22Rv1 (cell line): Measurements from ENCODE around the gene CRHR2.
"Not testable (repeated sequence)": the region's sequence is repeated elsewhere in the genome, so short reads cannot be mapped to it uniquely, and the experiment has no call there.

Experiments
- H3K27ac ChIP-seq: fragments of 450-650 bp; 2 replicates; pipeline ENCODE4 v1.5.1; 2017
- CTCF ChIP-seq: fragments of 450-650 bp; IDR thresholded peaks from 2 replicates; pipeline ENCODE4 v1.5.1; 2017; ENCODE audit warnings: mild to moderate bottlenecking
- ZFX ChIP-seq: fragments of 450-650 bp; IDR thresholded peaks from 2 replicates; pipeline ENCODE4 v1.6.1; 2017; ENCODE audit warnings: antibody characterized with exemption, borderline replicate concordance

CRHR2 gene

GRCh38 chr7:30647589-30648364, 34.5 kb downstream of the CRHR2 start:
- TF ChIP-seq ZFX (no peak), CTCF (no peak)
- no peak overlapping the region for H3K27ac ChIP-seq

GRCh38 chr7:30646154-30646553, 36.1 kb downstream of the CRHR2 start:
- TF ChIP-seq ZFX (no peak), CTCF (no peak)
- H3K27ac ChIP-seq, result no peak overlapping the region

- H3K27ac ChIP-seq, result no peak overlapping the region
- TF ChIP-seq CTCF (no peak), ZFX (no peak)
Measured at GRCh38 chr7:30645661-30646060, 36.6 kb downstream of the CRHR2 start.

GRCh38 chr7:30644286-30644955, 37.8 kb downstream of the CRHR2 start:
- no peak for TF ChIP-seq ZFX
- TF ChIP-seq CTCF, result no peak
- H3K27ac ChIP-seq, result no peak overlapping the region

GRCh38 chr7:30642789-30643188, 39.5 kb downstream of the CRHR2 start:
- TF ChIP-seq ZFX, result no peak
- TF ChIP-seq CTCF, result no peak
- H3K27ac ChIP-seq, result no peak overlapping the region

- H3K27ac ChIP-seq, result not testable (repeated sequence)
Measured at GRCh38 chr7:30642322-30642721, 39.9 kb downstream of the CRHR2 start.

- no peak for TF ChIP-seq CTCF
- TF ChIP-seq ZFX, result no peak
- no peak overlapping the region for H3K27ac ChIP-seq
Measured at GRCh38 chr7:30635798-30636197, 46.5 kb downstream of the CRHR2 start.
